CD4-positive, alpha-beta T cell (primary cell): ENCODE results near the gene CDH20. TPM values are rescaled to one million over a fixed set of nuclear protein-coding genes. Genes with fewer than 3 reads are reported as not detected.

Experiments
- ATAC-seq: fragments of 200-7000 bp; cut with Tn5 transposase; one replicate; pipeline ENCODE4 v1.10.0; 2022; ENCODE audit warnings: mild to moderate bottlenecking; ENCODE audit not compliant: poor library complexity
- CTCF ChIA-PET: fragments of 350-600 bp; sonication (Branson Sonifier 250); formaldehyde crosslinking; loops from one replicate; lab custom pipeline; 2021; ENCODE audit warnings: antibody characterized with exemption, inconsistent platforms; lab: Charles Lee
- POLR2A ChIA-PET: fragments of 350-600 bp; sonication (Branson Sonifier 250); formaldehyde crosslinking; loops from one replicate; lab custom pipeline; 2021; ENCODE audit warnings: antibody characterized with exemption, inconsistent platforms; lab: Charles Lee
- DNase-seq, 14 experiments: peaks; one replicate each; pipeline ENCODE4 v3.0.0-alpha.2; 2013 to 2020; ENCODE audit warnings: mixed read lengths in 2 of 14
- H3K27ac ChIP-seq, 2 donors: one replicate each; pipeline versions ENCODE4 v1.5.1 to v1.7.0; 2013; ENCODE audit warnings: low read length in 2 of 2, low read depth in 1 of 2, mild to moderate bottlenecking in 1 of 2
- H3K27me3 ChIP-seq, 2 experiments: 1 replicate in 1 of 2; 2 replicates in 1 of 2; pipeline versions ENCODE4 v1.6.1 to v1.7.0; 2013; ENCODE audit warnings: low read length in 2 of 2, control low read depth in 1 of 2, mild to moderate bottlenecking in 1 of 2, moderate library complexity in 1 of 2; ENCODE audit not compliant: insufficient read depth in 2 of 2, control insufficient read depth in 1 of 2
- H3K36me3 ChIP-seq: one replicate; pipeline ENCODE4 v1.6.1; 2013; ENCODE audit warnings: low read length, control low read depth; ENCODE audit not compliant: insufficient read depth
- H3K4me1 ChIP-seq: one replicate; pipeline ENCODE4 v1.6.1; 2013; ENCODE audit warnings: low read length, control low read depth; ENCODE audit not compliant: insufficient read depth
- H3K4me3 ChIP-seq: one replicate; pipeline ENCODE4 v1.5.1; 2013; ENCODE audit warnings: mild to moderate bottlenecking, low read length, moderate library complexity
- H3K9me3 ChIP-seq, 2 experiments: 1 replicate in 1 of 2; 2 replicates in 1 of 2; pipeline versions ENCODE4 v1.6.1 to v1.7.0; 2013; ENCODE audit warnings: low read length in 2 of 2, mild to moderate bottlenecking in 2 of 2, control low read depth in 1 of 2, moderate library complexity in 1 of 2; ENCODE audit not compliant: control insufficient read depth in 1 of 2, insufficient read depth in 1 of 2
- H3K27ac Mint-ChIP-seq: one replicate; pipeline ENCODE4 v1.8.0; 2020; ENCODE audit warnings: mixed read lengths
- H3K27me3 Mint-ChIP-seq: one replicate; pipeline ENCODE4 v1.8.0; 2021; ENCODE audit warnings: mixed read lengths
- H3K36me3 Mint-ChIP-seq: one replicate; pipeline ENCODE4 v1.8.0; 2021; ENCODE audit warnings: low read depth, mixed read lengths
- H3K4me1 Mint-ChIP-seq: one replicate; pipeline ENCODE4 v1.8.0; 2021; ENCODE audit warnings: low read depth, mixed read lengths
- H3K4me3 Mint-ChIP-seq: one replicate; pipeline ENCODE4 v1.8.0; 2020; ENCODE audit warnings: mild to moderate bottlenecking, mixed read lengths
- H3K9me3 Mint-ChIP-seq: one replicate; pipeline ENCODE4 v1.8.0; 2020; ENCODE audit warnings: mixed read lengths
- CTCF ChIP-seq: fragments of 200-600 bp; IDR thresholded peaks from one replicate; pipeline ENCODE4 v1.8.0; 2022; ENCODE audit warnings: antibody characterized with exemption, mild to moderate bottlenecking
- intact Hi-C, 2 experiments: fragments of 100-400 bp; cut with DNase I in 1 of 2; cut with micrococcal nuclease in 1 of 2; formaldehyde crosslinking; loops; one replicate each; pipeline versions ENCODE4 v1.15.1 to v1.9.0; 2023 to 2025; cut with DNase I, micrococcal nuclease
- total RNA-seq, 174 experiments: library from RNA in 2 of 174; stranded (reverse) in 2 of 174; gene quantifications; one replicate each; pipeline ENCODE4 v1.2.3 and lab custom pipeline; 2021 to 2026

Gene CDH20
- total RNA-seq, 2 experiments from 2014 or later, result 0.16 to 0.39 TPM

DNA sequence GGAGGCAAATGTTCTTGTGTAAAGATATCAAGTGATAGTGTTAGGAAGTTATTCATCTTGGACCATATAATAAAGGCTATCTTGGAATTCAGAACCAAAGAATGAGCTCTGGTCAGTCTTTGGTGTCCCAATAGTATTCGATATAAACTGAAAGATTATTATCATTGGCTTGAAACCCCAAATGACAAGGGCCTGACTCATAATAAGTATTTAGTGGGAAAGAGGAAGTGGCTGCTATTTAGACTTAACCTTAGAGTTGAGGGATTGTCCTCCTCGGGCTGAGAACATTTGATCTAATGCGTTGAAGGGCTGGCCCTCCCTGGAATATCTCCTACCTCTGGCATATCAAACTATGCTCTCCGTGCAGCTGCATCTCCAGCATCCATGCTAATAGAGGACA lies 67.5 kb downstream of the CDH20 start:
- Mint-ChIP-seq H3K36me3 (no peaks in the 10 kb centered on the region), H3K27ac (no peak overlapping the region), H3K4me1 (no peaks in the 10 kb centered on the region), H3K9me3 (peaks cover 4% of the 10 kb centered on the region), H3K4me3 (no peak overlapping the region), H3K27me3 (peaks cover 15% of the 10 kb centered on the region)
- no peak overlapping the region for H3K27ac ChIP-seq
- H3K27me3 ChIP-seq, result no peaks in the 10 kb centered on the region
- POLR2A ChIA-PET, result no interaction called here
- H3K4me1 ChIP-seq, result no peaks in the 10 kb centered on the region
- intact Hi-C loops, result no loop called here
- ATAC-seq (no peak), DNase-seq (no peak)
- H3K9me3 ChIP-seq, result peaks cover 0 to 3% of the 10 kb centered on the region in 2 experiments
- CTCF ChIA-PET, result no interaction called here
- no peak for TF ChIP-seq CTCF
- no peaks in the 10 kb centered on the region for H3K36me3 ChIP-seq
- no peak overlapping the region for H3K4me3 ChIP-seq

DNA sequence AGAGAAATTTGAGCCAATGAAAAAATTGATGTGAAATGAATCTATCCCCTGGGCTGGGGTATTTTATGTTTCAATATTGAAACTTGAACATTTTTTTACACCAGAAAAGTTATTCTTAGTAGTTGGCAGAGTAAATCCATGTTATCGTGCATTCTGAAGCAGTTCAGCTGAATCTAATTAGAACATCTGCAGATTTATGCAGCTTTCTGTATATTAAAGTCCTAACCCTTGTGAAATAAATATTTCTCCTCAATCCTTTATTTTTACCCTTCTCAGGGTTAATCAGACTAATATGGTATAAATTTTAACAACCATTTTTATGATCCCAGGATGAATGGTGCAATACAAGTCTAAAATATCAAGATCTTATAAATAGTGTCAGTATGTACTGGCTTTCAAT lies 69.5 kb downstream of the CDH20 start:
- H3K27ac Mint-ChIP-seq, result no peak overlapping the region
- Histone ChIP-seq H3K36me3 (no peaks in the 10 kb centered on the region), H3K9me3 (peaks cover 0 to 3% of the 10 kb centered on the region in 2 experiments), H3K4me3 (no peak overlapping the region), H3K4me1 (no peaks in the 10 kb centered on the region), H3K27me3 (no peaks in the 10 kb centered on the region), H3K27ac (no peak overlapping the region)
- no peak for TF ChIP-seq CTCF
- no peaks in the 10 kb centered on the region for H3K36me3 Mint-ChIP-seq
- POLR2A ChIA-PET, result no interaction called here
- CTCF ChIA-PET, result no interaction called here
- peaks cover 4% of the 10 kb centered on the region for H3K9me3 Mint-ChIP-seq
- no peaks in the 10 kb centered on the region for H3K4me1 Mint-ChIP-seq
- ATAC-seq (no peak), DNase-seq (no peak)
- intact Hi-C loops, result no loop called here
- no peak overlapping the region for H3K4me3 Mint-ChIP-seq
- H3K27me3 Mint-ChIP-seq, result peaks cover 15% of the 10 kb centered on the region

GRCh38 chr18:61413396-61413795 lies 80.2 kb downstream of the CDH20 start:
- no peak overlapping the region for H3K27ac Mint-ChIP-seq
- no peaks in the 10 kb centered on the region for H3K36me3 Mint-ChIP-seq
- TF ChIP-seq CTCF, result no peak
- CTCF ChIA-PET, result no interaction called here
- ATAC-seq (no peak), DNase-seq (no peak)
- POLR2A ChIA-PET, result no interaction called here
- intact Hi-C loops, result no loop called here
- H3K36me3 ChIP-seq, result no peaks in the 10 kb centered on the region
- H3K4me3 Mint-ChIP-seq, result no peak overlapping the region
- H3K4me1 ChIP-seq, result no peaks in the 10 kb centered on the region
- no peaks in the 10 kb centered on the region for H3K27me3 Mint-ChIP-seq
- H3K4me3 ChIP-seq, result no peak overlapping the region
- no peaks in the 10 kb centered on the region for H3K4me1 Mint-ChIP-seq
- no peaks in the 10 kb centered on the region for H3K27me3 ChIP-seq
- no peaks in the 10 kb centered on the region for H3K9me3 ChIP-seq
- no peak overlapping the region for H3K27ac ChIP-seq
- no peaks in the 10 kb centered on the region for H3K9me3 Mint-ChIP-seq
